Endothelial cell of umbilical vein (primary cell): ENCODE results near the gene DGKG. TPM values are rescaled to one million over a fixed set of nuclear protein-coding genes. Genes with fewer than 3 reads are reported as not detected.
A peak's percentile ranks its signal among the peaks of the same experiment; 100 is the strongest.

Experiments used
- BruUV-seq: library from RNA; stranded (reverse); fragments of 400-500 nt; replicated peaks from 2 replicates; lab custom pipeline; 2021; lab: Mats Ljungman, UMichigan
- CTCF ChIA-PET: fragments of 300-600, 350-600 bp; sonication (Branson Sonifier 250); formaldehyde crosslinking; loops from one replicate; lab custom pipeline; 2021; ENCODE audit warnings: antibody characterized with exemption, inconsistent platforms; lab: Charles Lee
- POLR2A ChIA-PET: fragments of 300-600, 350-600 bp; sonication (Branson Sonifier 250); formaldehyde crosslinking; loops from one replicate; lab custom pipeline; 2021; ENCODE audit warnings: antibody characterized with exemption, inconsistent platforms; lab: Charles Lee
- DNase-seq: peaks from one replicate; pipeline ENCODE4 v3.0.0-alpha.2; 2011; ENCODE audit warnings: low read depth, low spot score
- FAIRE-seq: peaks from 2 replicates; lab custom pipeline; 2011; peaks lifted over from hg19 to GRCh38; lab: Jason Lieb, UNC
- H2AFZ ChIP-seq: 2 replicates; pipeline ENCODE4 v1.6.0; 2012; ENCODE audit warnings: low read depth, low read length, control low read depth, inconsistent platforms
- H3K27ac ChIP-seq: 2 replicates; pipeline ENCODE4 v1.5.1; 2011; ENCODE audit warnings: low read depth, mild to moderate bottlenecking, control low read depth, low read length, moderate library complexity; ENCODE audit not compliant: insufficient read depth
- H3K27me3 ChIP-seq, 2 experiments: 2 replicates each; pipeline versions ENCODE4 v1.6.0 to v1.6.1; 2011; ENCODE audit warnings: low read length in 2 of 2, mixed read lengths in 1 of 2; ENCODE audit not compliant: control insufficient read depth in 2 of 2, insufficient read depth in 2 of 2
- H3K36me3 ChIP-seq, 2 experiments: 2 replicates in 1 of 2; 3 replicates in 1 of 2; pipeline ENCODE4 v1.5.1; 2011; ENCODE audit warnings: low read length in 2 of 2, mild to moderate bottlenecking in 1 of 2, moderate library complexity in 1 of 2; ENCODE audit not compliant: control insufficient read depth in 2 of 2, insufficient read depth in 2 of 2; ENCODE audit errors: extremely low read depth in 1 of 2
- H3K4me1 ChIP-seq: 3 replicates; pipeline ENCODE4 v1.5.1; 2011; ENCODE audit warnings: mild to moderate bottlenecking, low read length; ENCODE audit not compliant: control insufficient read depth, insufficient read depth; ENCODE audit errors: extremely low read depth
- H3K4me2 ChIP-seq: 2 replicates; pipeline ENCODE4 v1.6.1; 2011; ENCODE audit warnings: low read length, control low read depth, mixed read lengths; ENCODE audit not compliant: insufficient read depth
- H3K4me3 ChIP-seq, 3 experiments: fragments of 200-600 bp in 1 of 3; sonication (generic), shearing (Covaris generic) in 1 of 3; replicated peaks in 1 of 3; 2 replicates each; pipeline ENCODE4 v1.5.1; 2011 to 2016; ENCODE audit warnings: control low read depth in 3 of 3, low read length in 3 of 3, mild to moderate bottlenecking in 2 of 3, inconsistent platforms in 1 of 3, low read depth in 1 of 3, moderate library complexity in 1 of 3; ENCODE audit not compliant: insufficient read depth in 1 of 3
- H3K79me2 ChIP-seq: 2 replicates; pipeline ENCODE4 v1.6.0; 2012; ENCODE audit warnings: low read length, inconsistent platforms; ENCODE audit not compliant: control insufficient read depth, insufficient read depth
- H3K9ac ChIP-seq: replicated peaks from 2 replicates; pipeline ENCODE3; 2011; ENCODE audit warnings: low read length, control low read depth; ENCODE audit not compliant: insufficient read depth; ENCODE audit errors: extremely low read depth
- H3K9me1 ChIP-seq: replicated peaks from 3 replicates; pipeline ENCODE4 v1.6.0; 2011; ENCODE audit warnings: mild to moderate bottlenecking, low read length; ENCODE audit not compliant: control insufficient read depth, insufficient read depth; ENCODE audit errors: extremely low read depth
- H3K9me3 ChIP-seq: replicated peaks from 2 replicates; pipeline ENCODE4 v1.5.1; 2012; ENCODE audit warnings: low read length, inconsistent platforms; ENCODE audit not compliant: control insufficient read depth, insufficient read depth
- H4K20me1 ChIP-seq: replicated peaks from 2 replicates; pipeline ENCODE3; 2011; ENCODE audit warnings: mild to moderate bottlenecking, low read length; ENCODE audit not compliant: control insufficient read depth, insufficient read depth; ENCODE audit errors: extremely low read depth
- EZH2 ChIP-seq: IDR thresholded peaks from 2 replicates; pipeline ENCODE4 v1.6.1; 2012; ENCODE audit warnings: borderline replicate concordance, low read depth, mild to moderate bottlenecking, moderate library complexity, low read length, inconsistent platforms; ENCODE audit not compliant: severe bottlenecking
- FOS ChIP-seq: IDR thresholded peaks from 2 replicates; pipeline ENCODE4 v1.6.1; 2011; ENCODE audit warnings: mild to moderate bottlenecking, low read length, moderate library complexity, borderline replicate concordance; ENCODE audit not compliant: insufficient read depth
- GATA2 ChIP-seq: IDR thresholded peaks from 2 replicates; pipeline ENCODE4 v1.7.0; 2011; ENCODE audit warnings: low read depth, mild to moderate bottlenecking, moderate library complexity, mixed read lengths, low read length; ENCODE audit not compliant: insufficient read length, insufficient read depth
- JUN ChIP-seq: IDR thresholded peaks from 2 replicates; pipeline ENCODE4 v1.6.1; 2011; ENCODE audit warnings: borderline replicate concordance, low read depth; ENCODE audit not compliant: insufficient read length, insufficient read depth
- MYC ChIP-seq: IDR thresholded peaks from one replicate; pipeline ENCODE4 v1.6.1; 2011; ENCODE audit warnings: mild to moderate bottlenecking, low read depth, low read length
- POLR2A ChIP-seq: IDR thresholded peaks from 2 replicates; pipeline ENCODE4 v1.6.1; 2012; ENCODE audit warnings: low read depth, mild to moderate bottlenecking, control low read depth, low read length
- POLR2AphosphoS5 ChIP-seq: IDR thresholded peaks from 2 replicates; pipeline ENCODE4 v1.6.1; 2012; ENCODE audit warnings: low read depth, mild to moderate bottlenecking, control low read depth, low read length, moderate library complexity; ENCODE audit not compliant: insufficient read depth
- dilution Hi-C: fragments of 300-500 bp; cut with MboI; formaldehyde crosslinking; loops from one replicate; pipeline ENCODE4 v1.15.0; 2019; ENCODE audit warnings: low sequenced_read_pairs; ENCODE audit not compliant: extremely low pct_ligation_motif_present
- intact Hi-C: fragments of 100-400 bp; cut with micrococcal nuclease; formaldehyde crosslinking; loops from one replicate; pipeline ENCODE4 v1.10.0; 2022
- polyA plus RNA-seq, 4 experiments: library from polyadenylated mRNA; depleted of rRNA in 3 of 4; stranded (reverse) in 3 of 4; unstranded in 1 of 4; fragments of >200 nt; gene quantifications; 2 replicates each; pipeline versions ENCODE4 v1.2.1 to v1.2.3, GENCODE V29; 2011 to 2012; ENCODE audit warnings: missing spikeins in 1 of 4
- total RNA-seq: library from RNA; stranded (reverse); gene quantifications from 2 replicates; pipeline ENCODE4 v1.2.3, GENCODE V29; 2021
- TF ChIP-seq, protein P1 (sequence below), 2 donors: IDR thresholded peaks; 1 replicate in 1 of 2; 2 replicates in 1 of 2; pipeline ENCODE4 v1.5.1; 2011; ENCODE audit warnings: low read length in 2 of 2, mild to moderate bottlenecking in 2 of 2, moderate library complexity in 2 of 2, control low read depth in 1 of 2, inconsistent platforms in 1 of 2, low read depth in 1 of 2; ENCODE audit not compliant: insufficient read depth in 1 of 2; ENCODE audit errors: extremely low read depth in 1 of 2
- TF ChIP-seq, protein P2 (sequence below): IDR thresholded peaks from 2 replicates; pipeline ENCODE4 v1.6.1; 2011; ENCODE audit not compliant: insufficient read depth, insufficient read length

The DGKG gene
- total and polyA plus RNA-seq, 2 donors (not counting 3 experiments of a cell fraction or from before 2014, with no cell fraction given) = not detected

DNA sequence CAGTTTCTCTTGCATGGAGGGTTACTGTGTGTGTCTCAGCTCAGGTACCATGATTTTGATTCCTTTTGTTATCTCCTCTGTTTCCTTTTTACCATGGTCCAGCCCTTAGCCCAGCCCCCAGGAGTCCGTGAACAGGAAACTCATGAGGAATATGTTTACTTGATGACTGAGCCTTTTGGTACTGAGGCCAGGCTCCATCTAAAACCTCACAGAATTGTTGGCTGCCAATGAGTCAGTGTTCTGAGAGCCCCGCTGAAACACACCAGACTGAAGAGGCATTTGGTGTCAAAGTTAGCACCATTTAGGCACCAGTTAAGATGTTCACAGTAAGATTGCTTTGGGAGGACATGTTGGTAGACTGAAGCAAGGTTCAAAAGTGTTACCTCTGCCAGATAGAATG is 80.9 kb downstream of the DGKG start:
- no peaks in the 10 kb centered on the region for H3K4me1 ChIP-seq
- peak; percentile 12 for DNase-seq
- no TSS peak for BruUV-seq
- H3K4me3 ChIP-seq = no peak overlapping the region
- no peaks in the 10 kb centered on the region for H3K9me1 ChIP-seq
- H3K27ac ChIP-seq = no peak overlapping the region
- no peaks in the 10 kb centered on the region for H3K79me2 ChIP-seq
- H3K9ac ChIP-seq = no peak overlapping the region
- no peak overlapping the region for H2AFZ ChIP-seq
- H3K36me3 ChIP-seq = no peaks in the 10 kb centered on the region
- TF ChIP-seq FOS = peak; percentile 46
- no peak for TF ChIP-seq JUN
- no peak for TF ChIP-seq EZH2
- intact Hi-C loops (no loop called here), dilution Hi-C loops (no loop called here)
- H3K9me3 ChIP-seq = no peaks in the 10 kb centered on the region
- POLR2A ChIA-PET = no interaction called here
- H4K20me1 ChIP-seq = no peaks in the 10 kb centered on the region
- H3K4me2 ChIP-seq = no peak overlapping the region
- CTCF ChIA-PET = interaction anchor here (0.9 to 2.3 kb wide), 6 partner anchors 22 to 338 kb away, joined by 4 to 12 read pairs (median 8); no protein-coding TSS in a partner anchor
- FAIRE-seq = no peak
- H3K27me3 ChIP-seq = peaks cover 0 to 3% of the 10 kb centered on the region in 2 experiments

DNA sequence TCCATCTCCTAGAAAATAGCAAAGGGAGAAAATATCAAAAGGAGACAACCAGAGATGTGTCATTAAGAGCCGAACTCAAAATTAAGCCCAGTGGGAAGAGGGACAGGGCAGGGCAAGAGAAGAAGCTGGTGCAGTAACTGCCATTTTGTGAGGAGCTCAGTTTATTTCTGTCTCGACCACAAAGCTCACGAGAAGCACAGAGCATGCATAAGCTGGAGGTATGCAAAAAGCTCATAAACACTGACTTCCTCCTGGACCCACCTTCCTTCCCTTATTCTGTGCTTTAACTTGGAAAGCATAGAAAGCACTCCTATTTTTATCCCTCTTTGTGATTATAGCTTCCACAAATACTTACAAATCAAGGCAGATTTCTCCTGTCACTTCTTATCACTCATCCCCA is 81.3 kb downstream of the DGKG start:
- Histone ChIP-seq H3K79me2 (no peaks in the 10 kb centered on the region), H3K4me1 (no peaks in the 10 kb centered on the region), H3K9me1 (no peaks in the 10 kb centered on the region), H3K4me2 (no peak overlapping the region), H2AFZ (no peak overlapping the region), H3K36me3 (no peaks in the 10 kb centered on the region), H4K20me1 (no peaks in the 10 kb centered on the region), H3K9ac (no peak overlapping the region), H3K27ac (no peak overlapping the region), H3K27me3 (peaks cover 0 to 3% of the 10 kb centered on the region in 2 experiments), H3K9me3 (no peaks in the 10 kb centered on the region), H3K4me3 (no peak overlapping the region)
- DNase-seq (no peak), FAIRE-seq (no peak)
- CTCF ChIA-PET = interaction anchor here (0.9 to 2.3 kb wide), 6 partner anchors 21 to 337 kb away, joined by 4 to 12 read pairs (median 8); no protein-coding TSS in a partner anchor
- BruUV-seq = no TSS peak
- dilution Hi-C loops (no loop called here), intact Hi-C loops (no loop called here)
- POLR2A ChIA-PET = no interaction called here
- TF ChIP-seq POLR2AphosphoS5 (no peak), FOS (no peak), EZH2 (no peak), GATA2 (no peak), MYC (no peak), JUN (no peak), POLR2A (no peak)
- TF ChIP-seq, protein P1, sequence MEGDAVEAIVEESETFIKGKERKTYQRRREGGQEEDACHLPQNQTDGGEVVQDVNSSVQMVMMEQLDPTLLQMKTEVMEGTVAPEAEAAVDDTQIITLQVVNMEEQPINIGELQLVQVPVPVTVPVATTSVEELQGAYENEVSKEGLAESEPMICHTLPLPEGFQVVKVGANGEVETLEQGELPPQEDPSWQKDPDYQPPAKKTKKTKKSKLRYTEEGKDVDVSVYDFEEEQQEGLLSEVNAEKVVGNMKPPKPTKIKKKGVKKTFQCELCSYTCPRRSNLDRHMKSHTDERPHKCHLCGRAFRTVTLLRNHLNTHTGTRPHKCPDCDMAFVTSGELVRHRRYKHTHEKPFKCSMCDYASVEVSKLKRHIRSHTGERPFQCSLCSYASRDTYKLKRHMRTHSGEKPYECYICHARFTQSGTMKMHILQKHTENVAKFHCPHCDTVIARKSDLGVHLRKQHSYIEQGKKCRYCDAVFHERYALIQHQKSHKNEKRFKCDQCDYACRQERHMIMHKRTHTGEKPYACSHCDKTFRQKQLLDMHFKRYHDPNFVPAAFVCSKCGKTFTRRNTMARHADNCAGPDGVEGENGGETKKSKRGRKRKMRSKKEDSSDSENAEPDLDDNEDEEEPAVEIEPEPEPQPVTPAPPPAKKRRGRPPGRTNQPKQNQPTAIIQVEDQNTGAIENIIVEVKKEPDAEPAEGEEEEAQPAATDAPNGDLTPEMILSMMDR (IDR thresholded peaks at IDR 0.05; ENCODE audit: extremely low read depth in 1 of 2, insufficient read depth in 1 of 2, low read depth in 1 of 2, low read length in 2 of 2) = no peak
- TF ChIP-seq, protein P2, sequence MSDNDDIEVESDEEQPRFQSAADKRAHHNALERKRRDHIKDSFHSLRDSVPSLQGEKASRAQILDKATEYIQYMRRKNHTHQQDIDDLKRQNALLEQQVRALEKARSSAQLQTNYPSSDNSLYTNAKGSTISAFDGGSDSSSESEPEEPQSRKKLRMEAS = no peak
